ENCODE measurements around the gene ADGRL1. TPM values are rescaled to one million over a fixed set of nuclear protein-coding genes. Genes with fewer than 3 reads are reported as not detected.

Gene ADGRL1
- total RNA-seq, 1 experiment from 2014 or later = 117 TPM

- peaks cover 2 to 21% (median 4%) of the 10 kb centered on the region in 3 experiments; a peak in 6 of 7 replicates for H3K36me3 Mint-ChIP-seq (ENCODE audit: insufficient read depth in 1 of 3, low read depth in 3 of 3)
- Histone ChIP-seq H3K27me3 (ENCODE audit: insufficient read depth, low read length) (no peaks in the 10 kb centered on the region), H2BK15ac (ENCODE audit: low read depth, low read length) (no peak overlapping the region), H4K91ac (ENCODE audit: insufficient read length, low read depth, low read length) (no peak overlapping the region), H3K79me1 (ENCODE audit: insufficient read depth, low read depth, low read length, poor library complexity, severe bottlenecking) (peaks cover 9% of the 10 kb centered on the region), H3K4me2 (ENCODE audit: insufficient read depth, insufficient read length, low read length) (no peak overlapping the region), H2AK5ac (ENCODE audit: insufficient read length, low read length) (no peak overlapping the region), H3T11ph (ENCODE audit: low read length) (no peak overlapping the region), H3K4ac (ENCODE audit: low read depth, low read length) (no peak overlapping the region), H2AFZ (ENCODE audit: low read length) (no peak overlapping the region), H2BK5ac (ENCODE audit: insufficient read length, low read length) (no peak overlapping the region), H3K23ac (ENCODE audit: insufficient read length, low read depth, low read length) (no peak overlapping the region), H4K8ac (replicated peaks; ENCODE audit: insufficient read length, low read depth, low read length) (no peak overlapping the region), H3K4me1 (ENCODE audit: insufficient read depth, low read length) (no peaks in the 10 kb centered on the region), H2BK12ac (ENCODE audit: insufficient read length, low read depth, low read length) (no peak overlapping the region), H3K79me2 (ENCODE audit: insufficient read depth, low read length) (peaks cover 9% of the 10 kb centered on the region; the same call in 1 of the 2 replicates), H3K9me3 (ENCODE audit: control insufficient read depth, low read depth, low read length) (no peaks in the 10 kb centered on the region), H4K20me1 (ENCODE audit: control insufficient read depth, insufficient read depth, insufficient read length) (peaks cover 3% of the 10 kb centered on the region), H3K14ac (ENCODE audit: insufficient read depth, low read length) (no peak overlapping the region), H2BK120ac (ENCODE audit: low read depth, low read length, poor library complexity, severe bottlenecking) (no peak overlapping the region), H3K9ac (ENCODE audit: extremely low read depth, insufficient read length, low read length) (no peak overlapping the region), H3K18ac (ENCODE audit: insufficient read length, low read depth, low read length) (no peak overlapping the region), H2BK20ac (ENCODE audit: low read depth, low read length, poor library complexity, severe bottlenecking) (no peak overlapping the region), H3K23me2 (ENCODE audit: insufficient read length, low read depth, low read length, poor library complexity, severe bottlenecking) (no peaks in the 10 kb centered on the region), H3K56ac (ENCODE audit: insufficient read length, low read depth, low read length) (no peak overlapping the region), H3K27ac (ENCODE audit: insufficient read length, low read depth, low read length) (no peak overlapping the region), H4K5ac (ENCODE audit: insufficient read length, low read depth, low read length) (no peak overlapping the region)
- H3K27ac Mint-ChIP-seq = no peak overlapping the region; a peak in 1 of 7 replicates
- no peak for DNase-seq
- H3K9me3 Mint-ChIP-seq = no peaks in the 10 kb centered on the region
- TF ChIP-seq CTCF (conservative IDR thresholded peaks at IDR 0.05) = no peak
- H3K27me3 Mint-ChIP-seq (ENCODE audit: low read depth) = no peaks in the 10 kb centered on the region
- no peak overlapping the region for H3K4me3 Mint-ChIP-seq
- H3K4me1 Mint-ChIP-seq = peaks cover 0 to 11% of the 10 kb centered on the region in 2 experiments; a peak in 2 of 4 replicates
- WGBS (ENCODE audit: extremely low coverage, insufficient read length, low lambda C conversion rate) = no CpG with 5 or more reads among the region's 8 CpGs
Measured at GRCh38 chr19:14182476-14182875, 23.5 kb downstream of the ADGRL1 start.

Data from H9 (cell line).